Mesenchymal stem cell (in vitro differentiated cells and primary cell): Measurements from ENCODE around the gene CLEC4M.

ENCODE experiments used
- DNase-seq: peaks from one replicate; pipeline ENCODE4 v3.0.0-alpha.2; 2013
- H2AFZ ChIP-seq: one replicate; pipeline ENCODE4 v1.6.1; 2013; ENCODE audit warnings: low read depth, mild to moderate bottlenecking, control low read depth, inconsistent platforms, low read length, moderate library complexity
- H2AK5ac ChIP-seq: 2 replicates; pipeline ENCODE4 v1.6.1; 2013; ENCODE audit warnings: low read length, moderate library complexity, mild to moderate bottlenecking, inconsistent platforms; ENCODE audit not compliant: severe bottlenecking
- H2BK120ac ChIP-seq: one replicate; pipeline ENCODE4 v1.6.1; 2013; ENCODE audit warnings: low read depth, mild to moderate bottlenecking, inconsistent platforms, low read length, moderate library complexity
- H2BK12ac ChIP-seq, 2 experiments: one replicate each; pipeline ENCODE4 v1.6.1; 2013; ENCODE audit warnings: inconsistent platforms in 2 of 2, low read length in 2 of 2, mild to moderate bottlenecking in 2 of 2, moderate library complexity in 2 of 2, control low read depth in 1 of 2
- H2BK15ac ChIP-seq: one replicate; pipeline ENCODE4 v1.6.1; 2013; ENCODE audit warnings: mild to moderate bottlenecking, low read depth, inconsistent platforms; ENCODE audit not compliant: poor library complexity, severe bottlenecking
- H2BK5ac ChIP-seq: 2 replicates; pipeline ENCODE4 v1.6.1; 2013; ENCODE audit warnings: low read depth, mild to moderate bottlenecking, low read length, control low read depth, inconsistent platforms; ENCODE audit not compliant: poor library complexity, severe bottlenecking
- H3K14ac ChIP-seq, 2 experiments: one replicate each; pipeline ENCODE4 v1.6.1; 2013; ENCODE audit warnings: inconsistent platforms in 2 of 2, low read length in 2 of 2, control low read depth in 1 of 2, mild to moderate bottlenecking in 1 of 2, moderate library complexity in 1 of 2
- H3K18ac ChIP-seq, 2 experiments: one replicate each; pipeline ENCODE4 v1.6.1; 2013; ENCODE audit warnings: inconsistent platforms in 2 of 2, low read length in 2 of 2, control low read depth in 1 of 2, low read depth in 1 of 2, mild to moderate bottlenecking in 1 of 2
- H3K23ac ChIP-seq, 2 experiments: one replicate each; pipeline ENCODE4 v1.6.1; 2013; ENCODE audit warnings: inconsistent platforms in 2 of 2, low read length in 2 of 2, mild to moderate bottlenecking in 2 of 2, moderate library complexity in 2 of 2, control low read depth in 1 of 2
- H3K27ac ChIP-seq: 2 replicates; pipeline ENCODE4 v1.5.1; 2013; ENCODE audit warnings: mild to moderate bottlenecking, moderate library complexity, low read length, control low read depth, inconsistent platforms; ENCODE audit not compliant: poor library complexity, severe bottlenecking
- H3K27me3 ChIP-seq, 2 experiments: 2 replicates each; pipeline versions ENCODE4 v1.6.1 to v1.7.0; 2013; ENCODE audit warnings: low read length in 2 of 2, mild to moderate bottlenecking in 2 of 2, moderate library complexity in 2 of 2, control low read depth in 1 of 2, inconsistent platforms in 1 of 2; ENCODE audit not compliant: control insufficient read depth in 1 of 2, insufficient read depth in 1 of 2
- H3K36me3 ChIP-seq, 2 experiments: 2 replicates each; pipeline versions ENCODE4 v1.6.1 to v1.7.0; 2013; ENCODE audit warnings: low read length in 2 of 2, control low read depth in 1 of 2, inconsistent platforms in 1 of 2, low read depth in 1 of 2, mild to moderate bottlenecking in 1 of 2; ENCODE audit not compliant: insufficient read depth in 2 of 2, control insufficient read depth in 1 of 2
- H3K4ac ChIP-seq, 2 experiments: one replicate each; pipeline ENCODE4 v1.6.1; 2013; ENCODE audit warnings: inconsistent platforms in 2 of 2, low read length in 2 of 2, mild to moderate bottlenecking in 2 of 2, moderate library complexity in 2 of 2, control low read depth in 1 of 2, low read depth in 1 of 2
- H3K4me1 ChIP-seq: 2 replicates; pipeline ENCODE4 v1.6.1; 2013; ENCODE audit warnings: low read depth, low read length, control low read depth; ENCODE audit not compliant: control insufficient read depth, insufficient read depth
- H3K4me2 ChIP-seq: 2 replicates; pipeline ENCODE4 v1.6.1; 2013; ENCODE audit warnings: low read length, mild to moderate bottlenecking, inconsistent platforms; ENCODE audit not compliant: poor library complexity, severe bottlenecking
- H3K4me3 ChIP-seq, 2 experiments: 2 replicates each; pipeline versions ENCODE4 v1.5.1 to v1.7.0; 2013; ENCODE audit warnings: low read length in 2 of 2, mild to moderate bottlenecking in 2 of 2, control low read depth in 1 of 2, low read depth in 1 of 2; ENCODE audit not compliant: insufficient read depth in 1 of 2
- H3K79me1 ChIP-seq: replicated peaks from 2 replicates; pipeline ENCODE4 v1.6.1; 2013; ENCODE audit warnings: mild to moderate bottlenecking, control low read depth, low read length, inconsistent platforms; ENCODE audit not compliant: poor library complexity, severe bottlenecking
- H3K9ac ChIP-seq: 2 replicates; pipeline ENCODE4 v1.7.0; 2013; ENCODE audit warnings: mild to moderate bottlenecking, low read length, moderate library complexity
- H3K9me3 ChIP-seq: 2 replicates; pipeline ENCODE4 v1.7.0; 2013; ENCODE audit warnings: mild to moderate bottlenecking, low read length; ENCODE audit not compliant: control insufficient read depth
- H4K8ac ChIP-seq: one replicate; pipeline ENCODE4 v1.6.1; 2013; ENCODE audit warnings: inconsistent platforms, mild to moderate bottlenecking, low read length, moderate library complexity
- H4K91ac ChIP-seq: one replicate; pipeline ENCODE4 v1.6.1; 2013; ENCODE audit warnings: mild to moderate bottlenecking, low read length, inconsistent platforms
- WGBS: methylation state at CpG from one replicate; pipeline ENCODE4 v1.1.7; 2013; ENCODE audit warnings: mixed read lengths; 5-methylcytosine and 5-hydroxymethylcytosine counted together

The CLEC4M gene

GRCh38 chr19:7729831-7730285 is 33.2 kb upstream of the CLEC4M start:
- H3K27ac ChIP-seq: no peak overlapping the region
- H3K4me2 ChIP-seq: no peak overlapping the region
- no peak overlapping the region for H2BK12ac ChIP-seq
- no peak overlapping the region for H2BK5ac ChIP-seq
- H3K18ac ChIP-seq: no peak overlapping the region
- no peak overlapping the region for H4K8ac ChIP-seq
- H3K27me3 ChIP-seq: peaks cover 29 to 77% of the 10 kb centered on the region in 2 experiments
- H2AFZ ChIP-seq: no peak overlapping the region
- peaks cover 2% of the 10 kb centered on the region for H3K4me1 ChIP-seq
- no peak overlapping the region for H2BK120ac ChIP-seq
- H3K9ac ChIP-seq: no peak overlapping the region
- H3K79me1 ChIP-seq: no peaks in the 10 kb centered on the region
- no peak overlapping the region for H3K14ac ChIP-seq
- no peaks in the 10 kb centered on the region for H3K9me3 ChIP-seq
- DNase-seq: no peak
- H3K4ac ChIP-seq: no peak overlapping the region
- H2AK5ac ChIP-seq: no peak overlapping the region
- H4K91ac ChIP-seq: no peak overlapping the region
- no peak overlapping the region for H3K23ac ChIP-seq
- WGBS: 15% methylated on average over 30 of the region's 34 CpGs
- no peaks in the 10 kb centered on the region for H3K36me3 ChIP-seq
- no peak overlapping the region for H3K4me3 ChIP-seq
- H2BK15ac ChIP-seq: no peak overlapping the region

GRCh38 chr19:7730286-7731217 is 32.5 kb upstream of the CLEC4M start:
- Histone ChIP-seq H2BK5ac (no peak overlapping the region), H3K27ac (no peak overlapping the region), H3K4me2 (no peak overlapping the region), H3K9ac (no peak overlapping the region), H3K14ac (no peak overlapping the region), H3K18ac (no peak overlapping the region), H3K27me3 (peaks cover 30 to 78% of the 10 kb centered on the region in 2 experiments), H3K9me3 (no peaks in the 10 kb centered on the region), H2BK12ac (no peak overlapping the region), H2AFZ (no peak overlapping the region), H2BK120ac (no peak overlapping the region), H4K91ac (no peak overlapping the region), H2BK15ac (no peak overlapping the region), H4K8ac (no peak overlapping the region), H3K4me1 (peaks cover 2% of the 10 kb centered on the region), H3K79me1 (no peaks in the 10 kb centered on the region), H3K4me3 (no peak overlapping the region), H3K4ac (no peak overlapping the region), H3K36me3 (no peaks in the 10 kb centered on the region), H2AK5ac (no peak overlapping the region), H3K23ac (no peak overlapping the region)
- WGBS: 20% methylated on average over 50 of the region's 78 CpGs
- no peak for DNase-seq

GRCh38 chr19:7731218-7731595 is 31.8 kb upstream of the CLEC4M start:
- Histone ChIP-seq H2BK12ac (no peak overlapping the region), H3K4me2 (no peak overlapping the region), H3K27ac (no peak overlapping the region), H4K8ac (no peak overlapping the region), H2BK5ac (no peak overlapping the region), H3K4me3 (no peak overlapping the region), H3K14ac (no peak overlapping the region), H2BK15ac (no peak overlapping the region), H4K91ac (no peak overlapping the region), H3K9me3 (no peaks in the 10 kb centered on the region), H3K79me1 (no peaks in the 10 kb centered on the region), H3K4ac (no peak overlapping the region), H2AK5ac (no peak overlapping the region), H2BK120ac (no peak overlapping the region), H2AFZ (no peak overlapping the region), H3K36me3 (no peaks in the 10 kb centered on the region), H3K4me1 (peaks cover 2% of the 10 kb centered on the region), H3K23ac (no peak overlapping the region), H3K27me3 (peaks cover 30 to 81% of the 10 kb centered on the region in 2 experiments), H3K9ac (no peak overlapping the region), H3K18ac (no peak overlapping the region)
- DNase-seq: no peak
- 82% methylated on average over 35 of the region's 39 CpGs for WGBS

- Histone ChIP-seq H3K9ac (no peak overlapping the region), H3K9me3 (no peaks in the 10 kb centered on the region), H2BK120ac (no peak overlapping the region), H3K4me3 (no peak overlapping the region), H3K4me1 (peaks cover 2% of the 10 kb centered on the region), H2BK15ac (no peak overlapping the region), H3K18ac (no peak overlapping the region), H2AK5ac (no peak overlapping the region), H3K27ac (no peak overlapping the region), H3K27me3 (peaks cover 30 to 80% of the 10 kb centered on the region in 2 experiments), H3K4ac (no peak overlapping the region), H3K4me2 (no peak overlapping the region), H2BK12ac (no peak overlapping the region), H3K36me3 (no peaks in the 10 kb centered on the region), H3K23ac (no peak overlapping the region), H3K14ac (no peak overlapping the region), H4K8ac (no peak overlapping the region), H4K91ac (no peak overlapping the region), H2BK5ac (no peak overlapping the region), H3K79me1 (no peaks in the 10 kb centered on the region), H2AFZ (no peak overlapping the region)
- no peak for DNase-seq
- WGBS: 75% methylated on average over 5 of the region's 5 CpGs
These were observed 31.4 kb upstream of the CLEC4M start for GRCh38 chr19:7731615-7732014.
